Bronchial epithelial cell (primary cell): ENCODE results near the gene RNF114. TPM values are rescaled to one million over a fixed set of nuclear protein-coding genes. Genes with fewer than 3 reads are reported as not detected.
"Not testable (repeated sequence)": the region's sequence is repeated elsewhere in the genome, so short reads cannot be mapped to it uniquely, and the experiment has no call there.

Experiments used
- DNase-seq: peaks from one replicate; pipeline ENCODE4 v3.0.0-alpha.2; 2010; ENCODE audit warnings: low read depth
- FAIRE-seq: peaks from 2 replicates; lab custom pipeline; 2011; peaks lifted over from hg19 to GRCh38; lab: Jason Lieb, UNC
- H3K27me3 ChIP-seq: 2 replicates; pipeline ENCODE4 v1.5.1; 2011; ENCODE audit warnings: low read length; ENCODE audit not compliant: control insufficient read depth, insufficient read depth
- H3K36me3 ChIP-seq: 2 replicates; pipeline ENCODE4 v1.5.1; 2011; ENCODE audit warnings: low read length; ENCODE audit not compliant: control insufficient read depth, insufficient read depth
- H3K4me3 ChIP-seq: 2 replicates; pipeline ENCODE4 v1.5.1; 2011; ENCODE audit warnings: mild to moderate bottlenecking, low read depth, low read length, control low read depth
- total RNA-seq: library from RNA; depleted of rRNA; stranded (reverse); fragments of >200 nt; gene quantifications from 2 replicates; pipeline ENCODE4 v1.2.1, GENCODE V29; 2014
- TF ChIP-seq, protein P1 (sequence below): IDR thresholded peaks from 2 replicates; pipeline ENCODE4 v1.5.1; 2011; ENCODE audit warnings: mild to moderate bottlenecking, moderate library complexity, low read length, control low read depth, inconsistent platforms; ENCODE audit not compliant: insufficient read depth, severe bottlenecking

RNF114 gene
- total RNA-seq, 1 donor from 2014 or later, result 67.1 TPM

DNA sequence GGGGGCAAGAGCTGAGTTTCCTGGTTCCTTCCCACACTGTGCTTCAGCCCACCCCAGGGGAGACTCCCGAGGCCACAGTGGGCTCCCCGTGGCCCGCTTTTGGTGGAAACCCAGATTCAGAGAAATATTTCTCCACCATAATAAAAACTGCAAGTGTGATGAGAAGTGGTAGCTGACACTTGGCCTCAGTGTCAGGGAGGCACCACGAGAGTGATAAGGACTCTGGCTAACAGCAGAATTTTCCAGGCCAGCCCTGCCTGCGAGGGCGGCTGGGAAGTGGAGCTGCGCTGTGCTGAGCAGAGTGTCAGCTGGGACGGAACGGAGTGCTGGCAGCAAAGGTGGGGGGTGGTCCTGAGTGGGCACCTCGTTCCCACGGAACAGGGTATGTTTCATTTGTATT is 43.4 kb upstream of the RNF114 start:
- no peak overlapping the region for H3K4me3 ChIP-seq
- DNase-seq (no peak), FAIRE-seq (no peak)
- H3K36me3 ChIP-seq, result no peaks in the 10 kb centered on the region
- TF ChIP-seq, protein P1, sequence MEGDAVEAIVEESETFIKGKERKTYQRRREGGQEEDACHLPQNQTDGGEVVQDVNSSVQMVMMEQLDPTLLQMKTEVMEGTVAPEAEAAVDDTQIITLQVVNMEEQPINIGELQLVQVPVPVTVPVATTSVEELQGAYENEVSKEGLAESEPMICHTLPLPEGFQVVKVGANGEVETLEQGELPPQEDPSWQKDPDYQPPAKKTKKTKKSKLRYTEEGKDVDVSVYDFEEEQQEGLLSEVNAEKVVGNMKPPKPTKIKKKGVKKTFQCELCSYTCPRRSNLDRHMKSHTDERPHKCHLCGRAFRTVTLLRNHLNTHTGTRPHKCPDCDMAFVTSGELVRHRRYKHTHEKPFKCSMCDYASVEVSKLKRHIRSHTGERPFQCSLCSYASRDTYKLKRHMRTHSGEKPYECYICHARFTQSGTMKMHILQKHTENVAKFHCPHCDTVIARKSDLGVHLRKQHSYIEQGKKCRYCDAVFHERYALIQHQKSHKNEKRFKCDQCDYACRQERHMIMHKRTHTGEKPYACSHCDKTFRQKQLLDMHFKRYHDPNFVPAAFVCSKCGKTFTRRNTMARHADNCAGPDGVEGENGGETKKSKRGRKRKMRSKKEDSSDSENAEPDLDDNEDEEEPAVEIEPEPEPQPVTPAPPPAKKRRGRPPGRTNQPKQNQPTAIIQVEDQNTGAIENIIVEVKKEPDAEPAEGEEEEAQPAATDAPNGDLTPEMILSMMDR, result no peak
- H3K27me3 ChIP-seq, result no peaks in the 10 kb centered on the region

DNA sequence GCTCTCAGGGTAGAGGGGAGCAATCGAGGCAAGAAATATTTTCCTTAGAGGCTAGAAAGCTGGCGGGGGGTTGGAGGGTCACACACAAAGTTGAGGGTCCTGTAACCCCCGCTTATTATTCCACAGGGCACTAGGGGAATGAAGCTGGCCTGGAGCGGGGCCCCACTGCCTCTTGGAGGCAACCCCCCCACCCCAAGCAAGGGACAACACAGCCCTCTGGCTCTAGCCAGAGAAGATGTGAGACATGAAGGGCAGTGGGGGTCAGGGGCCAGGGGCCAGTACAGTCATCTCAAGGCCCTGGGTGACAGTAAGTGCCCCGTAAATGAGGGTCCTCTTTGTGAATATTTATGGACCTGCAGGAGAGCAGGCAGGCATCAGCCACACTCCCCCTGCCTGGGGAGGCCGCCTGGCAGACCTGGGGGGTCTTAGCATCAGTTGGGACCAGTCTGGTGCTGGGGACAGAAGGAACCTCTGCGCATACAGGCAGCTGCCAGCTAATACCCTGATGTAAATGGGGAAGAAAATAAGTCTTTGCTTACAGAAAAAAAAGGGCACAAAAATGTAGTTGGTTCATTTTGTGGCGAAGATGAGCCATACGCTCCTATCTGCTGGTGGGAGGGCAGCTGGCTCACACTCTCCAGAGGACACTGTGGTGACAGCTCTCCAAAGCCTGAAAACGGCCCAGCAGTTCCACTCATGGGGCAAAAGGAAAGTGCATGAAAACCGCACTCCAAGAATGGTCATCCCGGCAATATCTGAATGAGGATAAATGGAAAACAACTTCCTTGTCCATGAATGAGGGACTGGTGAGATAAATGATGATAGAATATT is 42.7 kb upstream of the RNF114 start:
- Histone ChIP-seq H3K36me3 (no peaks in the 10 kb centered on the region), H3K27me3 (no peaks in the 10 kb centered on the region), H3K4me3 (no peak overlapping the region)
- FAIRE-seq (no peak), DNase-seq (no peak)
- TF ChIP-seq, protein P1, result no peak

DNA sequence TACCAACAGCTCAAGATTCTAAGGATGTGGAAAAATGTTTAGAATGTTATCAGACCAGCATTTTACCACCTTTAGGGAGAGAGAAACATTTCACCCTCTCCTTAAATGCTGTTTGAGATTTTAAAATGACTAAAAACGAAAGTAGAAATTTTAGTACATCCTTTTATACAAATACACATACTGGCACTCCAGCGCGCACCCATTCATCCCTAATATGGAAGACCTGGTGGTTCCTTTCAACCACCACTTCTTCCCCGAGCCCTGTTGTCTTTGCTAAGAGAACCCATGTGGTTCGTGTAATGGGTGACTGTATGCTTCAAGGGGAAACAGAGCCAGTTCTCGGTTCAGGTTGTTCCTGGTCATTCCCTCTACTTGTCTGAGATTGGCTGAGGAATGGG is 42.1 kb upstream of the RNF114 start:
- TF ChIP-seq, protein P1, result no peak
- FAIRE-seq (no peak), DNase-seq (no peak)
- H3K36me3 ChIP-seq, result no peaks in the 10 kb centered on the region
- H3K4me3 ChIP-seq, result no peak overlapping the region
- H3K27me3 ChIP-seq, result no peaks in the 10 kb centered on the region

DNA sequence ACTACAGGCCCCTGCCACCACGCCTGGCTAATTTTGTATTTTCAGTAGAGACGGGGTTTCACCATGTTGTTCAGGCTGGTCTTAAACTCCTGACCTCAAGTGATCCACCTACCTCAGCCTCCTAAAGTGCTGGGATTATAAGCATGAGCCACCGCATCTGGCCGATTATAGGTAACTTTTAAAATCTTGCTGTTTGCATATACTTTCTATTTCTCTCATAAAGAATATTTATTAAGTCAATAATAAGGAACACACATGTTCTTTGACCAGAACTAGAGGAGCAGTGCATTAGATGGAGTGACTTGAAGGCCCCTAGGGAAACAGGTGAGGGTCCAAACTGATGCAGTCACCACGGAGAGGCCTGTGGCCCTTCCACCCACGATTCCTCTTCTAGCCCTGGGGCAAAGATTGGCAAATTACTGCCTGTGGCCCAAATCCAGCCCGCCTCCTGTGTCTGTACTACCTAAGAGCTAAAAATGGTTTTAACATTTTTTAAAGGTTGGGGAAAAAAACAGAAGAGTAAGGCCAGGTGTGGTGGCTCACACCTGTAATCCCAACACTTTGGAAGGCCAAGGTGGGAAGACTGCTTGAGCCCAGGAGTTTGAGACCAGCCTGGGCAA is 40.6 kb upstream of the RNF114 start:
- not testable (repeated sequence) for H3K27me3 ChIP-seq, H3K36me3 ChIP-seq, DNase-seq, H3K4me3 ChIP-seq, FAIRE-seq

DNA sequence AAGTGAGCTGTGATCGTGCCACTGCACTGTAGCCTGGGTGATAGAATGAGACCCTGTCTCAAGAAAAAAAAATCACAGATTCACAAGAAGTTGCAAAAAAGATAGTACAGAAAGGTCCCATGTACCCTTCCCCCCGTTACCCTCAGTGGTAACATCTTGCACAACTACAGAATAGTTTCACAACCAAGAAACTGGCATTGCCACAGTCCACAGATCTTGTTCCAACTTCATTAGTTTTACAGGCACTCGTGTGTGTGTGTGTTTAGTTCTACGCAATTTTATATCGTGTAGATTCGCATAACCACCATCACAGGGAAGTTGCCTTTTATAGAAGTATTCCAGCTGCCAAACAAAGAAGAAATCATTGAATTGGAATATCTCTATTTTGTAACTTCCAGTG is 40.0 kb upstream of the RNF114 start:
- H3K27me3 ChIP-seq, result no peaks in the 10 kb centered on the region
- DNase-seq (no peak), FAIRE-seq (no peak)
- H3K36me3 ChIP-seq, result no peaks in the 10 kb centered on the region
- H3K4me3 ChIP-seq, result no peak overlapping the region
- TF ChIP-seq, protein P1, result no peak

DNA sequence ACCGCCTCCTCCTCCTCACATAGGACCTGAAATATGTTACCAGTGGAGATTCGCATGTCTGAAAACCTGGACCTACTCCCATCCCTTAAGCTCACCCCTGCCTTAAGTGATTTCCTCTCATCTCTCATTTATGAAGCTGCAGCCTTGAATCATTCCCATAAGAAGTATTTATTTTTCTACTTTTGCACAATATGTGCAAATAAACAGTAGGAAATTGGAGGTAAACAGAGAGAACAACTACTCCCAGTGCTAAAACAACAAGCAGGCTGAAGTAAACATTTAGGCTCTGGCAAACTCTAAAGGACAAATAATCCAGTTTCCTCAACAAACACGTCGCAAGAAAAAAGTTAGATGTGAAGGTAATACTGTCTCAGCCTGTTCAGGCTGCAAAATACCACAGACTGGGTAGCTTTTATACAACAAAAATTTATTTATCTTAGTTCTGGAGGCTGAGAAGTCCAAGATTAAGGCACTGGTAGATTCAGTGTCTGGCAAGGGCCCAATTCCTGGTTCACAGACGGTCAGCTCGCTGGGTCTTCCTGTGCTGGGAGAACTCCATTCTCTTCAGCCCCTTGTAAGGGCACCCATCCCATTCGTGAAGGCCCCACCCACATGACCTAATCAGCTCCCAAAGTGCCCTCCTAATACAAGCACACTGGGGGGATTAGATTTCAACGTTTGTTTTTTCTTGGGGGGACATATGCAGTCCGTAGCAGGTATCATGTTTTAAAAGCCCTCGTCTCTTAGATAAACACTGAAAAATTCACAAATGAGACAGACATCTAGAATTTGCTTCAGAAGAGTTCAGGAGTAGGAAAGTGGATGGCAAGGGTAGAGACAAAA is 36.4 kb upstream of the RNF114 start:
- Histone ChIP-seq H3K27me3 (no peaks in the 10 kb centered on the region), H3K4me3 (no peak overlapping the region), H3K36me3 (peaks cover 3% of the 10 kb centered on the region)
- FAIRE-seq (no peak), DNase-seq (no peak)
- TF ChIP-seq, protein P1, result no peak
